Muscle of leg (tissue), 11 donors: ENCODE data around the gene PNISR. TPM values are rescaled to one million over a fixed set of nuclear protein-coding genes. Genes with fewer than 3 reads are reported as not detected.

ENCODE experiments used
- DNase-seq: peaks from one replicate; pipeline ENCODE4 v3.0.0; 2013
- H3K27ac ChIP-seq: one replicate; pipeline ENCODE4 v1.5.1; 2013; ENCODE audit warnings: mild to moderate bottlenecking, low read length, control low read depth
- H3K27me3 ChIP-seq: one replicate; pipeline ENCODE4 v1.6.1; 2013; ENCODE audit warnings: low read length; ENCODE audit not compliant: control insufficient read depth, insufficient read depth
- H3K36me3 ChIP-seq: one replicate; pipeline ENCODE4 v1.6.1; 2013; ENCODE audit warnings: low read length; ENCODE audit not compliant: control insufficient read depth, insufficient read depth
- H3K4me1 ChIP-seq: one replicate; pipeline ENCODE4 v1.6.1; 2013; ENCODE audit warnings: low read length; ENCODE audit not compliant: control insufficient read depth, insufficient read depth
- H3K4me3 ChIP-seq: one replicate; pipeline ENCODE4 v1.5.1; 2013; ENCODE audit warnings: low read length, control low read depth
- H3K9me3 ChIP-seq: replicated peaks from 2 replicates; pipeline ENCODE4 v1.6.1; 2013; ENCODE audit warnings: low read depth, low read length; ENCODE audit not compliant: control insufficient read depth
- WGBS: methylation state at CpG from one replicate; pipeline ENCODE4 v1.1.5; 2013; ENCODE audit warnings: missing lambda C conversion rate; ENCODE audit not compliant: insufficient coverage; 5-methylcytosine and 5-hydroxymethylcytosine counted together
- polyA plus RNA-seq, 8 donors: library from polyadenylated mRNA; unstranded; fragments of 120-200 nt; gene quantifications; one replicate each; pipeline versions ENCODE4 v1.2.1 to v1.2.3, GENCODE V29; 2013; ENCODE audit warnings: inconsistent platforms in 1 of 8, low replicate concordance in 1 of 8; ENCODE audit not compliant: insufficient read length in 8 of 8, insufficient read depth in 1 of 8
- total RNA-seq: library from RNA; stranded (reverse); fragments of 120-200 nt; gene quantifications from one replicate; pipeline ENCODE4 v1.2.4, GENCODE V29; 2013

The PNISR gene
- total and polyA plus RNA-seq, 9 donors = 77.2 to 159 (median 113) TPM

DNA sequence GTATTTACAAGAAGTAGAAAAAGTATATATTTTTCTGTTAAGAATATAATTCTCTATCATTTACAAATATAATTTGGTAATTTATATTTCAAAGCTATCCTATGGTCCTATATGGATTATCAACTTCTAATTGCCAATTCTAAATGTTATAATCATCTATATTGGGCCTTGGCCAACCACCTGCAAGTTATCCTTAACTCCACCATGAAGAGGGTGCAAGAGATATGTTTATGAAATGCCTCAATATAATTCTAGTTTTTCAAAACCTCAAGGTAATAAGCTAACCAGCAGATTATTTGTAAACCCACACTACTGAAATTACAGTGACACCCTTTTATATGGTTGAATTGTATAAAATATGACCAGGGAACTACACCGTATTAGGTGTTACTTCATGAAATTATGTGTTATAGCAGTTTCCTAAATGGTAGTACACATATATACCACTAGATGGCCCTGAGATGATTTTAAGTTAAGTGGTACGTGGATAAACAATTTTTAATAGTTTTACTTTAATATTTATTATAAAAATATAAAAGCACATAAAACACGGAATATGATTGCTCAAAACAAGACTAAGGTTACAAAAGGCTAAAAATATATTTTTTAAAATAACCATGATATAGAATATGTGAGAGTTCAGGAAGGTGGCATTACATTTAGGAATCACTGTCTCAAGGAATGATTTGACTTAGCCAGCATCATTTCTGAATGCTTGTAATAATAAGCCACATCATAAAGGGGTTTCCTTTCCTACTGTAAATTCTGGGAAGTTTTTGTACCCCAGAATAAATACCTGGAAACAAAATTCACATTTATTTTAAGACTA is 9.8 kb upstream of the PNISR start:
- H3K36me3 ChIP-seq = peaks cover 3% of the 10 kb centered on the region
- H3K9me3 ChIP-seq = no peaks in the 10 kb centered on the region
- no CpG with 5 or more reads among the region's 3 CpGs for WGBS
- H3K4me3 ChIP-seq = no peak overlapping the region
- H3K4me1 ChIP-seq = no peaks in the 10 kb centered on the region
- H3K27ac ChIP-seq = no peak overlapping the region
- H3K27me3 ChIP-seq = no peaks in the 10 kb centered on the region
- DNase-seq = peak; percentile 29

DNA sequence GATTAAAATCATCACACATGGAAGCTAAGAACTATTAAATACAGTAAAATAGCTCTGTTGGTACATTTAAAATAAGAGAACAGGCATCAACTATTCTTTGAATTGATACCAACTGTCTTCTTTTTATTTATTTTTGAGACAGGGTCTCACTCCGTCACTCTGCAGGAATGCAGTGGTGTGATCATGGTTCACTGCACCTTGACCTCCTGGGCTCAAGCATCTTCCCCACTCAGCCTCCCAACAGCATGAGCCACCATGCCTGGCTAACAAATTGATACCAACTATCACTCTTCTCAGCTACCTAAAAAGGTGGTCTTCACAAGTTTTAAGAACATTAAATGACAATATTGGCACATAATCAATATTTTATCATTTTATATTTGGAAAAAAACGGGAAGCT is 7.8 kb upstream of the PNISR start:
- Histone ChIP-seq H3K4me3 (no peak overlapping the region), H3K27ac (no peak overlapping the region), H3K9me3 (no peaks in the 10 kb centered on the region), H3K27me3 (no peaks in the 10 kb centered on the region), H3K36me3 (peaks cover 3% of the 10 kb centered on the region), H3K4me1 (no peaks in the 10 kb centered on the region)
- DNase-seq = no peak
- WGBS = no CpG with 5 or more reads among the region's 2 CpGs

DNA sequence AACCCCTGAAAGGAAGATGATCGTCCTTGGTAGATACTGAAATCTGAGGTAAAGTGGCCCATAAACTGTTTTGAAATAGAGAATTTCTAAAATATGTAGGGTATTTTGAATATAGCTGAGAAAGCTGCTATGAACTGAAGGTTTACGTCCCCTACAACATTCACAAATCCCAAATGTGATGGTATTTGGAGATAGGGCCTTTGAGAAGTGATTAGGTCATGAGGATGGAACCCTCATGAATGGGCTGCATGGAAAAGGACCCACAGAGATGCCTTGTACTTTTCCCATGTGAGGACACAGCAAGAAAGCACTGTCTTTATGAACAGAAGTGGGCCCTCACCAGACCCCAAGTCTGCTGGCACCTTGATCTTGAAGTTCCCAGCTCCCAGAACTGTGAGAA is 6.8 kb upstream of the PNISR start:
- H3K4me1 ChIP-seq = peaks cover 2% of the 10 kb centered on the region
- H3K9me3 ChIP-seq = no peaks in the 10 kb centered on the region
- H3K27me3 ChIP-seq = no peaks in the 10 kb centered on the region
- no peak overlapping the region for H3K27ac ChIP-seq
- no peak for DNase-seq
- H3K36me3 ChIP-seq = peaks cover 3% of the 10 kb centered on the region
- no CpG with 5 or more reads among the region's 2 CpGs for WGBS
- H3K4me3 ChIP-seq = no peak overlapping the region

DNA sequence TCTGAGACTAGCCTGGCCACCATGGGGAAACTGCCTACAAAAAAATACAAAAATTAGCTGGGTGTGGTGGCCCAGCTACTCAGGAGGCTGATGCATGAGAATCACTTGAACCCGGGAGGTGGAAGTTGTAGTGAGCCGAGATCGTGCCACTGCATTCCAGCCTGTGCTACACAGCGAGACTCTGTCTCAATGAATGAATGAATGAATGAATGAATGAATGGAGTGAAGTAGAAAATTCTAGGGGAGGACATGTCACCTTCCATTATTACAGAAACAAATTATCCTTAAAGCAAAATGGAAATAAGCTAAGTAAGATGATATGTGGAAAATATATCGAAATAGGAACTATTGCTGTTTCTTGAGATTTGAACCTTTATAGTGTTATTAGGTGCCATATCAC is 2.9 kb upstream of the PNISR start:
- no peaks in the 10 kb centered on the region for H3K27me3 ChIP-seq
- H3K36me3 ChIP-seq = peaks cover 6% of the 10 kb centered on the region
- no peak overlapping the region for H3K4me3 ChIP-seq
- H3K4me1 ChIP-seq = peaks cover 10% of the 10 kb centered on the region
- H3K9me3 ChIP-seq = no peaks in the 10 kb centered on the region
- WGBS = 100% methylated on average over 3 of the region's 5 CpGs
- no peak overlapping the region for H3K27ac ChIP-seq
- no peak for DNase-seq

DNA sequence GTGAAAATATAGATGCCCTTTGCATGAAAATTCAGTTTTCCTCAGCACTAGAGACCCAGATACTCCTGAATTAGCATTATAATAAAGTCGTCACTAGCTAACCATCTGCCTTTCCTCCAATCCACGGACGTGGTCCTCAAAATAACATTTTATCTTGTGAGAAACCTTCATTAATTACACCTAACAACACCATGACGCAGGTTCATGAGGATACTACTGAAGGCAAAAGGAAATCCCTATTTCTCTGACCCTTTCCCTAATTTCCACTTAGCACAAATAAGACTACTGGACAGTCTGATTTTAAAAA is 1.3 kb upstream of the PNISR start:
- H3K27me3 ChIP-seq = no peaks in the 10 kb centered on the region
- 38% methylated on average over 4 of the region's 4 CpGs for WGBS
- no peak for DNase-seq
- no peaks in the 10 kb centered on the region for H3K9me3 ChIP-seq
- H3K4me3 ChIP-seq = peak overlapping the region; percentile 84
- H3K27ac ChIP-seq = peak overlapping the region; percentile 99
- peaks cover 10% of the 10 kb centered on the region for H3K4me1 ChIP-seq
- peaks cover 9% of the 10 kb centered on the region for H3K36me3 ChIP-seq

DNA sequence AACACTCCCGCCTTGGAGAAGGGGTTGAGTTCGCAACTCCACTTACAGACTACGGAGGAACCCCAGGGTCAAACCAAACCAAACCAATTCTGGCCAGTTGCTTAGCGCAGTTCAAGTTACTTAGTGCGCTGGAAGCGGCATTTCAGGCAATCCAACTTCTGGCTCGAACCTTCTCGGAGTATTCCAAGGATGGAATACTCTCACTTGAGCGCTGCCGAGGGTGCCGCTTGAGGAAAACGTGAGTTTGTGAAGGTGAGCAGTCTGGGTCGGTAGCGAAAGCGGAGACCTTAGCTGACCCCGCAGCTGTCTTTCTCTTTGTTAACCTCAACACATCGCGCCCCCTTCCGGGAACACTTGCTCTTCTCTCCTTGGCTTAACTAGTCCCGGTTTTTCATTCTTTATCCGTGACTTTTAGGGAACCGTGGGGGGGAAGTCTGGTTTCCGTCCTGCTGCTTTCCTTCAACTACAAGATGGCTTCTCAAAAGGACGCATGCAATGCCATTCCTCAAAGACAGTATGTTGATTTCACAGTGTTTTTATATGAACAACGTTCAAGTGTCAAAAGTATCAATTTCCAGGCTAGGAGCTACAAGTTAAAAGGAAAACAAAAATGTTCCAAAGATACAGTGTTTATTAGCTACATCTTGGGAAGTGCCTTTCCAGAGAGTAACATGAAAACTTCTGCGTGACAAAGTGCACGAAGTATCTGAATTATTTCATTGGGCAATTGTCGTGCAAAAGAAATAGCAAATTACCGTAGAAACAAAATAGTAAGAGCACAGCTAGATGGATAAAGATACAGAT is 741 bp upstream of the PNISR start:
- peak; percentile 97 for DNase-seq
- Histone ChIP-seq H3K27me3 (no peaks in the 10 kb centered on the region), H3K4me1 (peaks cover 10% of the 10 kb centered on the region), H3K4me3 (peak overlapping the region; percentile 84), H3K9me3 (no peaks in the 10 kb centered on the region), H3K36me3 (peaks cover 9% of the 10 kb centered on the region), H3K27ac (peak overlapping the region; percentile 99)
- WGBS = 0% methylated on average over 13 of the region's 29 CpGs

DNA sequence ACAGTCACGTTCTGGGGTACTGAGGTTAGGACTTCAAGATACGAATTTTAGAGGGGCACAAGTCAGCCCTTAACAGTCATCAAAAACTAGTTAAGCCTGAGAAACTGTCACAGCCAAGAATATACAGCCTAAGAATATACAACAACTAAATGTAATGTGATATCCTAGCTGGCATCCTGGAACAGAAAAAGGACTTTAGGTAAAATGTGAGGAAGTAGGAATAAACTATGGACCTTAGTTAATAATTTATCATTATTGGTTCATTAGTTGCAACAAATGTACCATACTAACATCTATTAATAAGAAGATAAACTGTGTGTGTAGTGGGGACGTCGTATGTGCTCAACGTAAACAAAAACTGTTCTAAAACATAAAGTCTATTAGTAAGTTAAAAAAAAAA is 1.1 kb downstream of the PNISR start:
- WGBS = no CpG with 5 or more reads among the region's 5 CpGs
- DNase-seq = no peak
- peaks cover 10% of the 10 kb centered on the region for H3K4me1 ChIP-seq
- H3K27me3 ChIP-seq = no peaks in the 10 kb centered on the region
- H3K27ac ChIP-seq = no peak overlapping the region
- H3K36me3 ChIP-seq = peaks cover 6% of the 10 kb centered on the region
- H3K4me3 ChIP-seq = peak overlapping the region; percentile 84
- H3K9me3 ChIP-seq = no peaks in the 10 kb centered on the region

DNA sequence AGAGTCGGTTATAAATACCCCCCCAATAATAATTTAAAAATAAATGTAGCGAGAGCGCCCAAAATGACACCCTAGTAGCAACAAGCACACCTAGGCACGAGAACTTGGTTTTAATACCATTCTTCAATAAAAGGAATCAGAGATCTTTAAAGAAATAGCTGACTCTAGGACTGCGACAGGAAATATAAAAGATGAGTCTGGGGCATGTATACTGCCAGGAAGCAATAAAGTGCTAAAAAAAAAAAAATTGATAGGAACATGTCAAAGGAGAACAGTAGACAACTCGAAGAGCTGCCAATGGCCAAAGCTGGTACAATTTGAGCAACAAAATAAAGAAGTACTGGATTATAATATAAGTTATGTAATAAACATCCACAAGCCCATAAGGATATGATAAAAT is 2.2 kb downstream of the PNISR start:
- no peak overlapping the region for H3K4me3 ChIP-seq
- H3K27me3 ChIP-seq = no peaks in the 10 kb centered on the region
- no peak overlapping the region for H3K27ac ChIP-seq
- no CpG with 5 or more reads among the region's 6 CpGs for WGBS
- no peaks in the 10 kb centered on the region for H3K9me3 ChIP-seq
- H3K4me1 ChIP-seq = peaks cover 10% of the 10 kb centered on the region
- peaks cover 6% of the 10 kb centered on the region for H3K36me3 ChIP-seq
- no peak for DNase-seq

DNA sequence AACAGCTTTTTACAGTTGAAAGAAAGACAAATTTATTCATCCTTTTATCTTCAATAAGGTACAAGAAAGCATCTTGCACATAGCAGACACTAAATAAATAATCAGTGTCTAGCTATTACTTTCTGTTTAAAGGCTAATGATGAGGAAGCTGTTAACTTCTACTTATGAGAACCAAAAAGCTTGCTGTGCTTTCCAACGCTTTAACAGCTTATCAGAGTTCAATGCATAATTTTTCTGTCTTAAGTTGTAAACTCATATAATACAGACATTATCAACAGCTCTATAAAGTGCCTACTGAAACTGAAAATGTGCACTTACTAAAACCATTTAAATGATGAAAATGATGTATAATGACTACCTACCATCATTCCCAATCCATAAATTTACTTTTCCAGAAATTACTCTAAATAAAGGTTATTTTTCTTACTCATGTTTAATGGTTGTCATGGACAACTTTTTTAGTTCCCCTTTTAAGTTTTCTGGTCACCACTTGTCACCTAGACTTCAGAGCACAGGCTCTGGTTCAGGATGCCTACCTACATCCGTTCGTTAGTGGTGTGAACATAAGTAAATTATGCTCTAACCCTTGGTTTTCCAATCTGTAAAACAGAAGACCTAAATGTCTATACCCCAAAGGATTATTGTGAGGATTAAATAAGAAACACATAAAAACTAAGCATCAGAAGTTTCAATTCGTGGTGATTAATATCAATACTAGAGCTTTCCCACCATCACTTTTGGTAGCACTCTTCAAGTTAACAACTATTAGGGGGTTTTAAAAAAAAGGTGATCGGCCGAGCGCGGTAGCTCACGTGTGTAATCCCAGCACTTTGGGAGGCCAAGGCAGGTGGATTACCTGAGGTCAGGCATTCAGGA is 8.0 kb downstream of the PNISR start:
- H3K4me1 ChIP-seq = no peaks in the 10 kb centered on the region
- no peak for DNase-seq
- H3K36me3 ChIP-seq = peaks cover 7% of the 10 kb centered on the region
- no peaks in the 10 kb centered on the region for H3K27me3 ChIP-seq
- no peak overlapping the region for H3K4me3 ChIP-seq
- no CpG with 5 or more reads among the region's 9 CpGs for WGBS
- H3K27ac ChIP-seq = no peak overlapping the region
- H3K9me3 ChIP-seq = no peaks in the 10 kb centered on the region

DNA sequence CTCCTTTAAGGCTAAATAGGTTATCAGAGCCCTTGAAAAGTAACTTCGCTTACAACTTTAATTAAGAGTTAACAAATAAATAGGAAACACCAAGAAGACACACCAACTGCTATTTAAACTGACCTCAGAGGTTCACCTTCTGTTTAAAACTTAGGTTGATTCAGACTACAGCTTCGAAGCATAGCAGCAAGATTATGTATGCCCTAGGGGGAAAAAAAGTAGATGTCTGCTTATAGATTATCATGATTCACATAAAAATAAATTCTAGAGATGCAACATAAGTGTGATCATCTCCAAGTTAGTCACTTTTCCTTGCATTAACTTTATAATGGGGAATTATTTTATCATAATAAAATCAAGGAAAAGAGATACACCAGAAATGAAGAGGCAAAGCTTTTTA is 8.9 kb downstream of the PNISR start:
- Histone ChIP-seq H3K36me3 (peaks cover 13% of the 10 kb centered on the region), H3K4me1 (no peaks in the 10 kb centered on the region), H3K27ac (no peak overlapping the region), H3K27me3 (no peaks in the 10 kb centered on the region), H3K4me3 (no peak overlapping the region), H3K9me3 (no peaks in the 10 kb centered on the region)
- no peak for DNase-seq
- no CpG with 5 or more reads among the region's 2 CpGs for WGBS
